Urinary bladder (tissue), 4 donors: ENCODE results near the gene BEAN1. TPM values are rescaled to one million over a fixed set of nuclear protein-coding genes. Genes with fewer than 3 reads are reported as not detected.
"Not testable (repeated sequence)": the region's sequence is repeated elsewhere in the genome, so short reads cannot be mapped to it uniquely, and the experiment has no call there.

Experiments
- DNase-seq: peaks from one replicate; pipeline ENCODE4 v3.0.0-alpha.2; 2015; ENCODE audit errors: extremely low spot score
- H3K27ac ChIP-seq: one replicate; pipeline ENCODE4 v1.5.1; 2013; ENCODE audit warnings: low read depth, mild to moderate bottlenecking, moderate library complexity
- H3K36me3 ChIP-seq: one replicate; pipeline ENCODE4 v1.6.1; 2013; ENCODE audit warnings: mild to moderate bottlenecking, moderate library complexity; ENCODE audit not compliant: insufficient read depth
- H3K4me1 ChIP-seq: one replicate; pipeline ENCODE4 v1.6.1; 2013; ENCODE audit warnings: mild to moderate bottlenecking, moderate library complexity; ENCODE audit not compliant: insufficient read depth
- H3K4me3 ChIP-seq: one replicate; pipeline ENCODE4 v1.5.1; 2013; ENCODE audit warnings: low read depth, low read length
- WGBS: extraction: QIAGEN DNeasy Blood & Tissue Kit; methylation state at CpG from one replicate; pipeline ENCODE4 v1.1.7; 2013; 5-methylcytosine and 5-hydroxymethylcytosine counted together
- polyA plus RNA-seq: library from polyadenylated mRNA; stranded (reverse); fragments of 200-250 nt; gene quantifications from one replicate; pipeline ENCODE4 v1.2.3, GENCODE V29; 2013
- total RNA-seq: library from RNA; depleted of rRNA; stranded (reverse); fragments of >200 nt; gene quantifications from one replicate; pipeline ENCODE4 v1.2.3, GENCODE V29; 2014
- donor health status: healthy with polysubstance abuse.
- donor health status: healthy.

Gene BEAN1
- total and polyA plus RNA-seq, 2 donors, result 0.85 to 1.0 TPM

DNA sequence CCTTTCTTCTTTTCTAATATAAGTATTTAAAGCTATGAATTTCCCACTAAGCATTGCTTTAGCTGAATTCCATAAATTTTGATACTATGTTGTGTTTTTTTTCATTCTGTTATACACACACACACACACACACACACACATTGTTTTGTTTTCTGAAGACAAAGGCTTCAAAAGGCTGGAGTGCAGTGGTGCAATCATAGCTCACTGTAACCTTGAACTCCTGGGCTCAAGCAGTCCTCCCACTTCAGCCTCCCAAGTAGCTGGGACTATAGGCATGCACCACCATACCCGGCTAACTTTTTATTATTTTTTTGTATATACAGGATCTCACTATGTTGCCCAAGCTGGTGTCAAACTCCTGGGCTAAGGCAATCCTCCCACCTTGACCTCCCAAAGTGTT lies 26.1 kb downstream of the BEAN1 start:
- not testable (repeated sequence) for DNase-seq, H3K4me3 ChIP-seq, H3K27ac ChIP-seq, H3K36me3 ChIP-seq, H3K4me1 ChIP-seq
- 95% methylated on average over 1 of the region's 1 CpG for WGBS

DNA sequence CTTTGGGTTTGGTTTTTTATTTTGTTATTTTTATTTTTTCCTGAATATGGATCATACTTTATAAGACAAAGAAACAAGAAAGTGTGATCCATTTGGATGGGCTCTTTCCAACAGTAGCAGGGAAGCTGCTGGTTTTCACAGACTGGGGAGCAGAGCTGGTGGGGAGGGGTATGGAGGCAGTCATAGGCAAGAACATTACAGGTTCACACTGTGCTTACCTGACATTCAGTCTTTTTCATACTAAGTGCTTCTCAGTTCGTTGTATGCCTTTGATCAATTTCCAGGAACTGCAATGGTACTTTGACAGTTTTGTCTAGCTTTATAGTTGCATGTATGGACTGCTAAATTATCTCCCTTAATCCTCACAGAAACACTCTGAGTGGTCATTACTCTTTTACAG lies 27.7 kb downstream of the BEAN1 start:
- Histone ChIP-seq H3K36me3 (no peaks in the 10 kb centered on the region), H3K4me3 (no peak overlapping the region), H3K27ac (no peak overlapping the region), H3K4me1 (no peaks in the 10 kb centered on the region)
- WGBS, result 58% methylated on average over 1 of the region's 1 CpG
- no peak for DNase-seq

DNA sequence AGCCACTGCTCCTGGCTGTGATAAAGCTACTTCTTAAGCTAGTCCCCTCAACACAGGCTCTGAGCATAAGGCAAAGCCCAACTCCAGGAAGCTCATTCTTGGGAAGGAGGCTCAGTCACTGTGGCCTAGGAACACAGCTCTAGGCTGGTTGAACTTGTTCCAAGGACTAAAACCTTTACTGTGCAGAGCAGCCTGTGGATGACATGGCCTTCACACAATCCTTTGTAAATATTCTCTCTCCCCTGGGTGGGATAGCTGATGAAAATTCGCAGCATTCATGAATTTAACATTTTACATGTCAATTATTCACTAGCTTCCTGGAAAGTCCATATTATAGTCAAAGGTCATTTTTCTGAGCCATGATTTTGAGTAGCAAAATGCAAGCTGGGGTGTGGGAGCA lies 28.9 kb downstream of the BEAN1 start:
- no peak for DNase-seq
- 97% methylated on average over 1 of the region's 1 CpG for WGBS
- Histone ChIP-seq H3K4me3 (no peak overlapping the region), H3K27ac (no peak overlapping the region), H3K4me1 (no peaks in the 10 kb centered on the region), H3K36me3 (no peaks in the 10 kb centered on the region)

DNA sequence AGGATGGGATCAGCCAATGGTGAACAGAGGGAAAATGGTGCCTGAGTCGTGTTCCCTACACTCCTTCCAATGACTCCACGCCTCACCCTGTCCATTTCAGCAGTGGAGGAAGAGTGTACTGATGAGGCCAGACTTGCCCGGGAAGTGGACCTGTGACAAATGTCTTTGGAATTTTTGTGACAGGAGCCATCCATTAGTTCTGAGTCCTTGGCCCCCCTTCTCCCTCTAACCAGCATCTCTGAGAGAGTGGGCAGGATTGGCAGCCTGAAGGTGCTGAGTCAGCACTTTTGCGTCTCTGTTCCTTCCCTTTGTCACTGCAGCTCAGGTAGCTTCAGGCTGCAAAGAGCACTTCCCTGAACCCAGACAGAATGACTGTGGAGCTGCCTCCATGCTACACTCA lies 30.8 kb downstream of the BEAN1 start:
- H3K27ac ChIP-seq, result no peak overlapping the region
- no peaks in the 10 kb centered on the region for H3K4me1 ChIP-seq
- WGBS, result 51% methylated on average over 4 of the region's 4 CpGs
- no peak overlapping the region for H3K4me3 ChIP-seq
- H3K36me3 ChIP-seq, result no peaks in the 10 kb centered on the region
- no peak for DNase-seq

DNA sequence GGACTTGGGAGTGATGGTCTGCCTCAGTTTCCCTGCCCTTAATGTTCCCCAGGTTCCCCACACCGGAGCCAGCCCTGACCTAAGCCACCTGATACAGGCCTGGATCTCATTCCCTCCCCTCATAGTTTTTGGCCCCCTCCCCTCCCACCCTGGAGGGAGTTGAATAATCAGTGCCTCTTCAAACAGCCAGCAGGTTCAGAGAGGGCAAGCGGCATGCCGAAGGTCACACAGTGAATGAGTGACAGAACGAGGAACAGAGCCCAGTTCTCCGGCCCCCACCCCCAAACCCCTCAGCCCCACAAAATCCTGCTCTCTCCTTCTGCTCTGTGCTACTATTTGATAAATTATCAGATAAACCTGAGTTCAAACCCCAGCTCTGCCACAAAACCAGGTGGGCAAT lies 31.2 kb downstream of the BEAN1 start:
- DNase-seq, result no peak
- WGBS, result 87% methylated on average over 5 of the region's 5 CpGs
- H3K36me3 ChIP-seq, result no peaks in the 10 kb centered on the region

DNA sequence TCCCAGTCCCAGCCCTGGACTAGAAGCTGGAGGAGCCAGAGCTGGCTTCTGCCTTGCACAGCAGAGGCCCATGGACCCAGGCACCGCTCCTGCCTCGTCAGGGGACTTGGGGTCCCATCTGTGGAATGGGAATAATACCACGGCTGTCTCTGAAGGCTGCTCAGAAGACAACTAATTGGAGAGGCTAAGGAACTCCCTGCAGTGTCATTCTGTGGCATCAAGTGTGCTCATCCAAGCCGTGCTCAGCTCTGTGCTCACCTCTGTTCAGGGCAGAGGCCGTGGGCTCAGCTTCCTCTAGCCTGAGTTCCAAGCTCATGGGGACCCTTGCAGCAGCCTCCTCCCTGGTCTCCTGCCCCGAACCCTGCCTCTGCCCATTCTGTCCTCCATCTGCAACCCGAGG lies 31.8 kb downstream of the BEAN1 start:
- H3K4me3 ChIP-seq, result no peak overlapping the region
- DNase-seq, result no peak
- H3K4me1 ChIP-seq, result no peaks in the 10 kb centered on the region
- WGBS, result 83% methylated on average over 7 of the region's 7 CpGs
- no peaks in the 10 kb centered on the region for H3K36me3 ChIP-seq
- no peak overlapping the region for H3K27ac ChIP-seq

More for the DNA sequence above, 31.2 kb downstream of the BEAN1 start:
- no peaks in the 10 kb centered on the region for H3K4me1 ChIP-seq
- no peak overlapping the region for H3K4me3 ChIP-seq
- no peak overlapping the region for H3K27ac ChIP-seq

DNA sequence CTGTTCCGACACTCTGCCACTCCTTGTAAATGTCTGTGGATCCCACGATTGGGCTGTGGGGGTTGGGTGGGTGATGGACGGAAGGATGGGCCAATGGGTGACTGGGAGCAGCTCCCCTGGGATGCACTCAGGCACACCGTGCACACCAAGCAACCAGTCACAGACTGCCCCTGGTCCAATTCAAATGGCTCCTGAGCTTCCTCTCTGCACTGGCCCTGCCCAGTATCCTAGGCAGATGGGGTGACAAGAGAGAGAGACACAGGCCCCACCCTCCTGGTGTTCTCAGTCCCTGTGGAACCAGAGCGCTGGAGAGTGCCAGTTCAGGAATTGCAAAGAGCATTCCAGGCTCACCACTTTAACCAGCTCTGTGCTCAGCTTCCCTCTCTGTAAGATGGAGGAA lies 32.8 kb downstream of the BEAN1 start:
- 36% methylated on average over 5 of the region's 5 CpGs for WGBS
- no peak for DNase-seq
- H3K4me1 ChIP-seq, result no peaks in the 10 kb centered on the region
- H3K27ac ChIP-seq, result no peak overlapping the region
- H3K36me3 ChIP-seq, result no peaks in the 10 kb centered on the region
- H3K4me3 ChIP-seq, result no peak overlapping the region

DNA sequence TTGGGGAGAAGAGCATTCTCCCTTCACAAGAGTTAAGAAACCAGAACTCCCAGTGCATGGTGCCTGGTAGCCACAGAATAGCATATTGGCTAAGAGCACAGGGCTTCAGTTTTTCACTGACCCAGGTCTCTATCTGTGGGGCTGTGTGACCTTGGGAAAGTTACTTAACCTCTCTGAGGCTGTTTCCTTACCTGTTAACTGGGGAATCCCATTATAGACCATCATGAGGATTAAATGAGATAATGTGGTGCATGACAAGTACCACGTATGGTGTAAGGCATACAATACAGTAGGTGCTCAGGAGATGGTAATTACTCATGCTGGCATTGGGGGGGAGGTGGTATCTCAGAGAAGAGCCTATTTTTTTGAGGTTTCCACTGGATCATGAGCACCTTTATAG lies 33.6 kb downstream of the BEAN1 start:
- Histone ChIP-seq H3K27ac (no peak overlapping the region), H3K36me3 (no peaks in the 10 kb centered on the region), H3K4me1 (no peaks in the 10 kb centered on the region), H3K4me3 (no peak overlapping the region)
- DNase-seq, result no peak
- WGBS, result 90% methylated on average over 1 of the region's 1 CpG

DNA sequence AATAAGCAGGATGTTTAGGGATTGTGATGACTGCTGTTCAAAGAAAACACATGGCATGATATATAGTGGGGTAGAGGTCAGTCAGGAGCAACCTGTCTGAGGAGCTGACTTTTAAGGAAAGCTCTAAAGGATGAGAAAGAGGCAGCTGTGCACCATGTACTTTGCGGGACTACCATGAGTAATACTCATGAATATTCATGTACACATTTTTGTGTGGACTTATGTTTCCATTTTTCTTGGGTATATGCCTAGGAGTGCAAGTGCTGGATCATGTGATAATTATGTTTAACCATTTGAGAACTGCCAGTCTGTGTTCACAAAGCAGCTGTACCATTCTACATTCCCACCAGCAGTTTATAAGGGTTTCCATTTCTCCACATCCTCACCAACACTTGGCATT lies 35.8 kb downstream of the BEAN1 start:
- Histone ChIP-seq H3K36me3 (no peaks in the 10 kb centered on the region), H3K27ac (no peak overlapping the region), H3K4me3 (no peak overlapping the region), H3K4me1 (no peaks in the 10 kb centered on the region)
- 68% methylated on average over 1 of the region's 1 CpG for WGBS
- DNase-seq, result no peak

DNA sequence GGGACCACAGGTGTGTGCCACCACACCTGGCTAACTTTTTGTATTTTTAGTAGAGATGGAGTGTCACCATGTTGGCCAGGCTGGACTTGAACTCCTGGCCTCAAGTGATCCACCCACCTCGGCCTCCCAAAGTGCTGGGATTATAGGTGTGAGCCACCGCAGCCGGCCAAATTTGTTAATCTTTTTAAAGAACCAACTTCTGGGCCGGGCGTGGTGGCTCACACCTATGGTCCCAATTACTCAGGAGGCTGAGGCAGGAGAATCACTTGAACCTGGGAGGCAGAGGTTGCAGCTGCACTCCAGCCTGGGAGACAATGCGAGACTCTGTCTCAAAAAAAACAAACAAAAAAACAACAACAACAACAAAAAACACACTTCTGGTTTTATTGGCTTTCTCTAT lies 38.9 kb downstream of the BEAN1 start:
- not testable (repeated sequence) for H3K4me3 ChIP-seq, H3K27ac ChIP-seq, H3K4me1 ChIP-seq, DNase-seq, H3K36me3 ChIP-seq
- WGBS, result 93% methylated on average over 6 of the region's 6 CpGs

DNA sequence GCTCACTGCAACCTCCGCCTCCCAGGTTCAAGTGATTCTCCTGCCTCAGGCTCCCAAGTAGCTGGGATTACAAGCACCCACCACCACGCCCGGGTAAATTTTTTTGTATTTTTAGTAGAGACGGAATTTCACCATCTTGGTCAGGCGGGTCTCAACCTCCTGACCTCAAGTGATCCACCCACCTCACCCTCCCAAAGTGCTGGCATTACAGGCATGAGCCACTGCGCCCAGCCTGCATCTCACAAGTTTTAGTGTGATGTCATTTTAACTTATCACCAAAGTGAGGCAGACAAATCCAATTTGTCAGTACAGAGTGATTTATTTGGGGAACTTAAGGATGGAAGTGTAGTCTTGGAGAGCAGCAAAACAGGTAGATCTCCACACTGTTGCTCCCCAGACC lies 39.5 kb downstream of the BEAN1 start:
- not testable (repeated sequence) for DNase-seq, H3K4me3 ChIP-seq, H3K4me1 ChIP-seq, H3K27ac ChIP-seq, H3K36me3 ChIP-seq
- WGBS, result 95% methylated on average over 6 of the region's 6 CpGs

DNA sequence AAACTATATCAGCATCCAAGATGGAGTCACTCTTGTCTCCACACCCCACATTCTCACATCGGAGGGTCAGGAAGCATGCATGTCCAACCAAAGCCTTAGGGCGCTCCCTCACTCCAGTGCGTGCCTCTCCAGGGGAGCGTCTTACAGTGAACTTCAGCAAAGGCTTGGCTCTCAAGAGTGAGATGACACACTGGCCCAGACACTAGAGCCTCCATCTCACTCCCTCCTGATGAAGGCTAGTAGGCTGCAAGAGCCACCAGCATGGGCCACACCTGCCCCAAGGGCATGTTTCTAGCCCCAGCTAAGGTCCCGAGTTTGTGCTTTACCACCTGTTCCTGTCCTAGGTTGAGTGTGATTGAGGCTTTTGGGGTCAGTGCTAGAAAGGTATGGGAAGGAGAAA lies 40.5 kb downstream of the BEAN1 start:
- no peaks in the 10 kb centered on the region for H3K4me1 ChIP-seq
- H3K36me3 ChIP-seq, result no peaks in the 10 kb centered on the region
- WGBS, result 92% methylated on average over 5 of the region's 5 CpGs
- no peak overlapping the region for H3K4me3 ChIP-seq
- DNase-seq, result no peak
- no peak overlapping the region for H3K27ac ChIP-seq

DNA sequence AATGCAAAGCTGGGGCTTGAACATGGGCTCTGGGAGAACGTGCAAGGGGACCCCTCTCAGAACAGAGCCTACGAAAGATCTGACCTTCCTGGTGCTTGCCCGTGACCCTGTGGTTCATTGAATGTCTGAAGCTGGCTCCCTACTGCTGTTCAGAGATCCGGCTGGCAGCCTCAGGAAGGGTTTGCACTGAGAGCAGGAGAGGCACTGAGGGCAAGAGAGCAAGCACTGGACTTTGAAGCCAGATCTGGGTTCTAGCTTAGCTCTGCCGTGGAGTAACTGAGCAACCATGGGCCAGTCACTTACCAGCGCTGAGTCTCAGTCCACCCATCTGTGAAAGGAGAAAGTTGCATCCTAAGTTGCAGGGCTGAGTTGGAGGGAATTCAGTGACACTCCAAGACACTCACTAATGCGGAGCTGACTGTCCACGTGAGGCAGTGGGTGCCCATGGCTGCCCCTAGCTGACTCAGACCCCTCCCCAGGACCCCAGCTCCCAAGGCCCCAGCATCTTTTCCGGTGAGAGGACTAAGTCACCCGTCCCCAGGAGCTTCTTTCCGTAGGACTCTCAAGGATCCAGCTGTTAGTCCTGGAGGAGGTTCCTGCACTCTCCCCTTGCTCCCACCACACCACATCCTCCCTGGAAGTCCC lies 41.3 kb downstream of the BEAN1 start:
- DNase-seq, result no peak
- no peak overlapping the region for H3K4me3 ChIP-seq
- H3K4me1 ChIP-seq, result no peaks in the 10 kb centered on the region
- H3K27ac ChIP-seq, result no peak overlapping the region
- 88% methylated on average over 11 of the region's 11 CpGs for WGBS
- no peaks in the 10 kb centered on the region for H3K36me3 ChIP-seq

DNA sequence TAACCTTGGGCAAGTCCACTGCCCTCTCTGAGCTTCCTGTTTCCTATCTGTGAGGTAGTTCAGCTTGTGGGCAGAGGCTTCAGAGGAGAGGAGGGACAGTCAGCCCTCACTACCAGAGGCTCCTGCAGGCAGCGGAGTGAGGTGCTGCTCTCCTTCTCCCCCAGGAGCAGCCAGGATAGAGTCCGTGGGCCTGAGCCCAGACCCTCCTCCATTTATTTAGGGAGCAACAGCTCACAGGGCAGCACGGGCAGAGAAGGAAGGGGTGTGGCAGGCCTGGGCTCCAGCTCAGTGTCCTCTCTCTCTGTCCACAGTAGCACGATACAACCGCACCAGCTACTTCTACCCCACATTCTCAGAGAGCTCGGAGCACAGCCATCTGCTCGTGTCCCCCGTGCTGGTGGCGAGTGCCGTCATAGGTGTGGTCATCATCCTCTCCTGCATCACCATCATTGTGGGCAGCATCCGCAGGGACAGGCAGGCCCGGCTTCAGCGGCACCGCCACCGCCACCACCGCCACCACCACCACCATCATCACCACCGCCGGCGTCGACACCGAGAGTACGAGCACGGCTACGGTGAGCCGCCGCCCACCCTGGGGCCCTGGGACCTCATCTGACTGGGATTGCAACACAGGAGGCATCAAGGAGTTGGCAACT lies 42.3 kb downstream of the BEAN1 start:
- Histone ChIP-seq H3K4me3 (no peak overlapping the region), H3K27ac (no peak overlapping the region), H3K36me3 (no peaks in the 10 kb centered on the region), H3K4me1 (no peaks in the 10 kb centered on the region)
- DNase-seq, result no peak
- WGBS, result 94% methylated on average over 26 of the region's 26 CpGs
